Liver (tissue), 9 donors: ENCODE measurements around the gene COL27A1. TPM values are rescaled to one million over a fixed set of nuclear protein-coding genes. Genes with fewer than 3 reads are reported as not detected.

ENCODE experiments used
- DNase-seq: peaks from one replicate; pipeline ENCODE4 v3.0.0-alpha.2; 2017; ENCODE audit warnings: low spot score
- H3K27ac ChIP-seq, 2 donors: one replicate each; pipeline ENCODE4 v1.7.0; 2013; ENCODE audit warnings: inconsistent platforms in 2 of 2, low read length in 2 of 2, control low read depth in 1 of 2, low read depth in 1 of 2, mild to moderate bottlenecking in 1 of 2
- H3K27me3 ChIP-seq, 4 donors: one replicate each; pipeline versions ENCODE4 v1.6.1 to v1.7.0; 2013; ENCODE audit warnings: low read length in 3 of 4, inconsistent platforms in 1 of 4, mild to moderate bottlenecking in 1 of 4, moderate library complexity in 1 of 4; ENCODE audit not compliant: control insufficient read depth in 4 of 4, insufficient read depth in 4 of 4
- H3K36me3 ChIP-seq, 4 donors: one replicate each; pipeline versions ENCODE4 v1.6.1 to v1.7.0; 2013; ENCODE audit warnings: low read length in 3 of 4, mild to moderate bottlenecking in 3 of 4, low read depth in 1 of 4, moderate library complexity in 1 of 4; ENCODE audit not compliant: control insufficient read depth in 4 of 4, insufficient read depth in 3 of 4
- H3K4me1 ChIP-seq, 4 donors: one replicate each; pipeline versions ENCODE4 v1.6.1 to v1.7.0; 2013; ENCODE audit warnings: low read length in 3 of 4, mild to moderate bottlenecking in 3 of 4, moderate library complexity in 1 of 4; ENCODE audit not compliant: control insufficient read depth in 4 of 4, insufficient read depth in 4 of 4
- H3K4me3 ChIP-seq, 3 donors: one replicate each; pipeline versions ENCODE4 v1.6.1 to v1.7.0; 2013; ENCODE audit warnings: low read length in 3 of 3, control low read depth in 1 of 3, low read depth in 1 of 3, mild to moderate bottlenecking in 1 of 3
- H3K9ac ChIP-seq, 2 donors: one replicate each; pipeline ENCODE4 v1.7.0; 2013; ENCODE audit warnings: low read length in 2 of 2, mild to moderate bottlenecking in 2 of 2, moderate library complexity in 2 of 2, control low read depth in 1 of 2, low read depth in 1 of 2
- H3K9me3 ChIP-seq, 4 donors: one replicate each; pipeline versions ENCODE4 v1.6.1 to v1.7.0; 2013; ENCODE audit warnings: low read length in 3 of 4; ENCODE audit not compliant: control insufficient read depth in 4 of 4
- ATF3 ChIP-seq: IDR thresholded peaks from 2 replicates; pipeline ENCODE4 v1.6.1; 2016; ENCODE audit warnings: antibody characterized with exemption
- CTCF ChIP-seq: fragments of 150-350 bp; IDR thresholded peaks from 2 replicates; pipeline ENCODE4 v1.5.1; 2017; ENCODE audit warnings: improper control_type of control experiment, low read depth, low read length; ENCODE audit not compliant: missing input control
- FOXA1 ChIP-seq: IDR thresholded peaks from 2 replicates; pipeline ENCODE4 v1.6.1; 2016; ENCODE audit warnings: antibody characterized with exemption
- HNF4A ChIP-seq, 2 donors: conservative IDR thresholded peaks; 2 replicates each; pipeline ENCODE4 v1.6.1; 2016; ENCODE audit warnings: antibody characterized with exemption in 2 of 2, mild to moderate bottlenecking in 2 of 2
- HNF4G ChIP-seq: IDR thresholded peaks from 2 replicates; pipeline ENCODE4 v1.6.1; 2016; ENCODE audit warnings: antibody characterized with exemption
- JUND ChIP-seq, 2 donors: IDR thresholded peaks; 2 replicates each; pipeline ENCODE4 v1.6.1; 2016; ENCODE audit warnings: antibody characterized with exemption in 2 of 2
- NR2F2 ChIP-seq: IDR thresholded peaks from 2 replicates; pipeline ENCODE4 v1.6.1; 2016; ENCODE audit warnings: antibody characterized with exemption
- RAD21 ChIP-seq, 2 donors: IDR thresholded peaks; 2 replicates each; pipeline ENCODE4 v1.6.1; 2016; ENCODE audit warnings: antibody characterized with exemption in 2 of 2, mild to moderate bottlenecking in 2 of 2
- REST ChIP-seq: IDR thresholded peaks from 2 replicates; pipeline ENCODE4 v1.6.1; 2016; ENCODE audit warnings: antibody characterized with exemption, mild to moderate bottlenecking
- RXRA ChIP-seq, 2 donors: IDR thresholded peaks; 2 replicates each; pipeline ENCODE4 v1.6.1; 2017 to 2018; ENCODE audit warnings: antibody characterized with exemption in 2 of 2, mild to moderate bottlenecking in 1 of 2
- TAF1 ChIP-seq: conservative IDR thresholded peaks from 2 replicates; pipeline ENCODE4 v1.6.1; 2016; ENCODE audit warnings: antibody characterized with exemption, mild to moderate bottlenecking
- YY1 ChIP-seq: IDR thresholded peaks from 2 replicates; pipeline ENCODE4 v1.6.1; 2016; ENCODE audit warnings: antibody characterized with exemption, mild to moderate bottlenecking
- WGBS: extraction: QIAGEN DNeasy Blood & Tissue Kit; methylation state at CpG from one replicate; pipeline ENCODE4 v1.1.7; 2013; 5-methylcytosine and 5-hydroxymethylcytosine counted together
- polyA plus RNA-seq, 2 donors: library from polyadenylated mRNA; stranded (reverse) in 1 of 2; unstranded in 1 of 2; fragments of 200-250 nt in 1 of 2; fragments of >200 nt in 1 of 2; fragmentation: Nextera tagmentation in 1 of 2; extraction: Ambion mirVana in 1 of 2; gene quantifications; one replicate each; pipeline versions ENCODE4 v1.2.1 to v1.2.3, GENCODE V29; 2013 to 2015
- total RNA-seq, 2 donors: library from RNA; depleted of rRNA; stranded (reverse); fragments of >200 nt; gene quantifications; one replicate each; pipeline ENCODE4 v1.2.3, GENCODE V29; 2014
- donor health status: healthy.
- donor health status: healthy.
- donor health status: healthy.
- donor health status: healthy.
- donor health status: healthy.

The COL27A1 gene
- total and polyA plus RNA-seq, 4 donors = 7.0 to 20.4 (median 12.0) TPM

GRCh38 chr9:114166614-114167572, 11.6 kb downstream of the COL27A1 start:
- 78% methylated on average over 8 of the region's 8 CpGs for WGBS
- Histone ChIP-seq H3K9ac (no peak overlapping the region), H3K4me3 (no peak overlapping the region), H3K27me3 (no peaks in the 10 kb centered on the region), H3K27ac (no peak overlapping the region), H3K4me1 (peaks cover 12 to 36% (median 32%) of the 10 kb centered on the region in 4 donors), H3K9me3 (no peaks in the 10 kb centered on the region), H3K36me3 (peaks cover 0 to 17% (median 5%) of the 10 kb centered on the region in 4 donors)
- no peak for TF ChIP-seq CTCF
- TF ChIP-seq RXRA (IDR thresholded peaks at IDR 0.05) = peak; percentile 40 to 75
- TF ChIP-seq JUND (IDR thresholded peaks at IDR 0.05) = no peak
- peak; percentile 91 for TF ChIP-seq NR2F2
- no peak for TF ChIP-seq HNF4G
- TF ChIP-seq REST = no peak
- TF ChIP-seq YY1 = no peak
- TF ChIP-seq RAD21 (IDR thresholded peaks at IDR 0.05) = no peak
- no peak for DNase-seq

GRCh38 chr9:114167591-114168091, 12.3 kb downstream of the COL27A1 start:
- Histone ChIP-seq H3K4me3 (no peak overlapping the region), H3K36me3 (peaks cover 0 to 17% (median 6%) of the 10 kb centered on the region in 4 donors), H3K9me3 (no peaks in the 10 kb centered on the region), H3K27me3 (no peaks in the 10 kb centered on the region), H3K4me1 (peaks cover 8 to 30% (median 28%) of the 10 kb centered on the region in 4 donors), H3K9ac (no peak overlapping the region), H3K27ac (no peak overlapping the region)
- WGBS = 78% methylated on average over 34 of the region's 34 CpGs
- TF ChIP-seq HNF4A (conservative IDR thresholded peaks at IDR 0.05) = peak in 1 of 2 donors; percentile 8
- TF ChIP-seq TAF1 = no peak
- TF ChIP-seq ATF3 = no peak
- no peak for TF ChIP-seq FOXA1
- DNase-seq = no peak
